Panc1 (cell line): ENCODE data around the gene INPP4B.

Experiments
- CTCF ChIP-seq: fragments of 450-650 bp; IDR thresholded peaks from 2 replicates; pipeline ENCODE4 v1.5.1; 2017; ENCODE audit warnings: mild to moderate bottlenecking
- POLR2AphosphoS5 ChIP-seq: IDR thresholded peaks from 2 replicates; pipeline ENCODE4 v1.6.1; 2012; ENCODE audit warnings: mild to moderate bottlenecking, low read depth, low read length, moderate library complexity
- REST ChIP-seq, 2 experiments: IDR thresholded peaks; 2 replicates each; pipeline ENCODE4 v1.6.1; 2011 to 2012; ENCODE audit warnings: low read depth in 2 of 2, control low read depth in 1 of 2, low read length in 1 of 2, mild to moderate bottlenecking in 1 of 2, moderate library complexity in 1 of 2; ENCODE audit not compliant: insufficient read depth in 1 of 2
- SIN3A ChIP-seq: IDR thresholded peaks from 2 replicates; pipeline ENCODE4 v1.6.1; 2012; ENCODE audit warnings: low read depth, mild to moderate bottlenecking, low read length, moderate library complexity, borderline replicate concordance; ENCODE audit not compliant: insufficient read depth

DNA sequence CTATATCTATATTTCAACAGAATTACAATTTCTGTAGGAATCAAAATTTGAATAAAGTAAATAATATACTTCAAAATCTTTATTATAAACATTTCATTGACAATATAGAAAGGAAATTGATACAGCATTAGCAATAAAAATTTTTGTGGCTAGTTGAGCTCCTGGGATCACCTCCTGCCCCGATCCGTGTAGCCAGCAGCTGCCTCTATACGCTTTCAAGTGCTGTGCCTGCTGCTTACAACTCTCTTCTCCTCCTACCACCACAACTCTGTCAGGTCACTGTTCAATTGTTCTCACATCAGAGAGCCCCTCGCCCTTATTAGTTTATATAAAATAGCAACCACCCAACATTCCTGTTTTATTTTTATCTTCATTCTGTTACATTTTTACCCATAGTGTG is 27.6 kb downstream of the INPP4B start:
- TF ChIP-seq CTCF (no peak), POLR2AphosphoS5 (no peak), SIN3A (no peak), REST (IDR thresholded peaks at IDR 0.05; ENCODE audit: insufficient read depth in 1 of 2, low read depth in 2 of 2, low read length in 1 of 2) (no peak)
